GM21529 (cell line): ENCODE results near the gene PCNX2.
"Not testable (repeated sequence)": the region's sequence is repeated elsewhere in the genome, so short reads cannot be mapped to it uniquely, and the experiment has no call there.

ENCODE experiments used
- ATAC-seq: cut with Tn5 transposase; IDR thresholded peaks from one replicate; pipeline ENCODE4 v1.9.1; 2021; ENCODE audit not compliant: unreplicated experiment

PCNX2 gene

DNA sequence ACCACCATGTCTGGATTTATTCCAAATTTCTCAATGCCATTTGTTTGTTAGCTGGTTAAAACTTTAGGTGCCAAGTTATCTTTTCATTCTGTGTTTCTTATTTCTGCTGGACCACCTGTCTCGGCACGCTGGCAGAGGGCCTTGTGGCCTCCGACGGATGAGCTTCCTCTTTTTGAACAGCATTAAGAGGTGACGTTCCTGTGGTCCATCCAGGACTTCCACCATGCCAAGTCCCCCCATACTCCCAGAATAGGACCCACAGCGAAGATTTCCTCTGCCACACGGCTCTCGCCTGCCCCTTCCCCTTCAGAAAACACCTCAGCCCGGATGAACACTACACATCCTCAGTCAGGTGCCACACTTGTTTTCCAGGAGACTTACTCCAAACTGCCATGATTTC is 271.3 kb downstream of the PCNX2 start:
- ATAC-seq = no peak

DNA sequence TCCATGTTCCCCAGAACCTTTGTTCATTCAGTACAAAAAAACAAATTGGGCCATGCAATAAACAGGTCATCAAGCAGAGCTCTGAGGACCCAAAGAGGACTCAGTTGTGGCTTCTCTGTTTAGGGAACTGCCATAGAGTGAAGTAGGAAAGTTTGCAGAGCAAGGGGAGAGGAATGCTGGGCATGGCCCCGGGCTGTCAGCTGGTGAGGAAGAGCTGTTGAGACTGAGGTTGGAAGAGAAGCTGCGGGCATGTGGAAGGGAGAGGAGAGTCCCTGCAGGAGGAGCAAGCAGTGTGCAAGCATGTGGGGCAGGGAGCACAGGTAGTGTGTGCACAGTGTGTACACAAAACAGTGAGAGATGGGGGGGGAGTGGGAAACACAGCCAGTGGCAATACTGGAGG is 273.3 kb downstream of the PCNX2 start:
- no peak for ATAC-seq

- no peak for ATAC-seq
These were observed 275.1 kb downstream of the PCNX2 start for GRCh38 chr1:233020426-233020825.

- ATAC-seq = no peak
These were observed 275.7 kb downstream of the PCNX2 start for GRCh38 chr1:233019778-233020325.

DNA sequence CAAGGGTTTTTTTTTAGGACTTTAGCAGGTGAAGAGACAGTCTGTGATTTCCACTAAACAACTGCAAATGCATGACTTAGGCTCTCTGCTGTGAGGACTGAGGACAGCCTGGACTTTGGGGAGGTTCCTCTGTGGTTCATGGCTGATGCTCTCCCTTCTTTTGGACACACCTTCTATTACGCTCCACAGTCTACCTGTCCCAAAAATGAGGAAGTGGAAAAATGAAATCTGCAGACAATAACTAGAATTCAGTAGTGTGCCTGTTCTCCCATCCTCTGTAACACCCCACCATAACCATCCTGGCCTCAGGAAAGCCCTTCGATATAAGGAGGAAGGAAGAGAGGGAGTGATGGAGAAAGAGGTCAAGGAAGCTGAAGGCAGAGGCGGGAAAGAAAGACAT is 276.4 kb downstream of the PCNX2 start:
- no peak for ATAC-seq

DNA sequence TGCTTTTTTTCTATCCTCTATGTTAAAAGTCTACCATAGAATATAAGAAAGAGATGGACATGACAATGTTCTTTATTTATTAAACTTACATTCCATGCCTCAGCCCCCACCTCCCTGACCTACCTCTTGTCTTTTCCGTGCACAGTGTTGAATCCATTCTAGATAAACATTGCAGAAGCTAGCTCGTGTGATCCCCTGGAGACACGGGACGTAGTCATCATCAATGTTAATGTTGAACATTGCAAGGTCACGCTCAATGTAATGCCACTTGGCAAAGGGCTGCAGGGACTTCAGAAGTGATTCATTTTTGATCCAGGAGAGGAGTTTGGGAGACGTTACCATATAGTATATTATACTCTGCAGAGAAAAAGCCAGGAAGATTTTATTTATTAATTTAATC is 278.7 kb downstream of the PCNX2 start:
- no peak for ATAC-seq

- ATAC-seq = no peak
These were observed 279.6 kb downstream of the PCNX2 start for GRCh38 chr1:233015965-233016364.

- ATAC-seq = no peak
These were observed 283.5 kb downstream of the PCNX2 start for GRCh38 chr1:233012021-233012420.

GRCh38 chr1:233010146-233010545 is 285.4 kb downstream of the PCNX2 start:
- ATAC-seq = no peak

GRCh38 chr1:233006541-233006973 is 289.0 kb downstream of the PCNX2 start:
- ATAC-seq = no peak

GRCh38 chr1:233006108-233006507 is 289.4 kb downstream of the PCNX2 start:
- ATAC-seq = no peak

DNA sequence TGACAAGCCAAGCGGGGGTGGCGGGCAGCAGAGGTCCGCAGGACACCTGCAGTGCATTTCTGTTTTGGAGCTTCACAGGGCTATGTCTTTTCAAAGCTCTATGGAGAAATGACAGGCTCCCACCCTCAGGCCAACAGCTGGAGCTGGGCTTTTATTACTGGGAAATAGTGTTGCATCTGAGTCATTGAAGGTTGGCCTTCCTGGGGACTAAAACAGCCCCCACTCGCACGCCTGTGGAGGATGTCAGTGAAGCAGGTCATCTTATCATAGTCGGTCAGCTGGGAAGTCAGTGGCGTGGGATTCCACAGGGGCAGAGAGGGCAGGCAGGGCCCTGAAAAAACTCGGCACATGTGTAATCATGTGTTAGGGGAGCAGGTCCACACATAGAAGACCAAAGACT is 289.8 kb downstream of the PCNX2 start:
- ATAC-seq = no peak

DNA sequence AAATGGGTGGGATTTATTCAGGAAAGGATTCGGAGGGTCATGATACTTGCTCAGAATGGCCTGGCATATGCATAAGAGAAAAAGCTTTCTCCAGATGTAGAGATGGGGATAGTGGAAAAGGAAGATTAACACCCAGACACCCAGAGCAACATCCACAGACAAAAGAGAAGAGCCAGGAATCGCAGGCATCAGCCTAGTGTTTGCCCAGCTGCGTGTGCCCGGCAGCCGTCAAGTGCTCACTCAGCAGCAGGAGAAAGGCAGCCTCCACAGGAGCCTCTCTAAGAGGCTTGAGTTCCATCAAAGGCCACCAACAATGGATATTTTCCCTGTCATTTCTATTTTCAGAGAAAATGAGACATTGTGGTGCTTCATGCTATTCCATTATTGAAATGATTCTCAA is 290.4 kb downstream of the PCNX2 start:
- no peak for ATAC-seq

- ATAC-seq = no peak
These were observed 291.1 kb downstream of the PCNX2 start for GRCh38 chr1:233004451-233004850.

DNA sequence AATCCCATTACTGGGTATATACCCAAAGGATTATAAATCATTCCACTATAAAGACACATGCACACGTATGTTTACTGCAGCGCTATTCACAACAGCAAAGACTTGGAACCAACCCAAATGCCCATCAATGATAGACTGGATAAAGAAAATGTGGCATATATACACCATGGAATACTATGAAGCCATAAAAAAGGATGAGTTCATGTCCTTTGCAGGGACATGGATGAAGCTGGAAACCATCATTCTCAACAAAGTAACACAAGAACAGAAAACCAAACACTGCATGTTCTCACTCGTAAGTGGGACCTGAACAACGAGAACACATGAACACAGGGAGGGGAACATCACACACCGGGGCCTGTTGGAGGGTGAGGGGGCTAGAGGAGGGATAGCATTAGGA is 291.9 kb downstream of the PCNX2 start:
- not testable (repeated sequence) for ATAC-seq

GRCh38 chr1:232999956-233000625 is 295.4 kb downstream of the PCNX2 start:
- no peak for ATAC-seq

DNA sequence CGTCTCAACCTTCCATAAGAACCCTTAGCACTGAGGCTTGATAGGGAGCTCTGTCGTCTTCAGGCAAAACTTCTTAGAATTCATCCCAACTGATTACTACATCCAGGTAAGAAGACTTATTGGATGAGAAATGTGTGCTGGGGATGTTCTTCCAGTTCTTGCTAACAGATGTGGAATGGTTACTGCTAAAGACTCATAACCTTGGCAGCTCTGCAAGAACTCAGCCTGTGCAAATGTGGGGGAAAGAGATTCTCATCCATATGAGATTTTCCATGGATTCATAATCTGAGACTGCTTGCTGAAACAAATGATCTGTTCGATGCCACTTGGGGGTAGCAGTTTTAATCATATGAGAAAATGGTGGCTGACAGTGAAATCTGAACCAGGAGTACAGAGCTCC is 296.9 kb downstream of the PCNX2 start:
- ATAC-seq = no peak

- ATAC-seq = no peak
These were observed 297.4 kb downstream of the PCNX2 start for GRCh38 chr1:232998138-232998537.

DNA sequence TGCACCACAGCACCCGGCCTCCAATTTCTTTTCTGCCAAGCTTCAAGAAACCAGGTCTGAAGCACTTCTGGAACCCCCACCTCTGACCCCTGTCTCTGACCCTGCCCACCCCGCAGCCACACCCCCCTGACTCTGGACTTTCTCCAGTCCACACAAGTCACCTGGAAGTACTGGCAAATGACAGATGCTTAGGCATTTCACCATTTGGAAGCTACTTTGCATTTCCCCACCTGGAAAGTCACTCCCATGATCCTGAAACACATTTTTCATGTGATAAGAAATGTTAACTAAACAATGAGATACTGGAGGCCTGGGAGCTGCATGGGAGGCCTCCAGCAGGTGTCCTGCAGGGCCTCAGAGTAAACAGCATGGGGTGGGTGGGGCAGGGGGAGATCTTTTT is 299.4 kb downstream of the PCNX2 start:
- ATAC-seq = no peak

GRCh38 chr1:232995189-232995588 is 300.3 kb downstream of the PCNX2 start:
- ATAC-seq = no peak

DNA sequence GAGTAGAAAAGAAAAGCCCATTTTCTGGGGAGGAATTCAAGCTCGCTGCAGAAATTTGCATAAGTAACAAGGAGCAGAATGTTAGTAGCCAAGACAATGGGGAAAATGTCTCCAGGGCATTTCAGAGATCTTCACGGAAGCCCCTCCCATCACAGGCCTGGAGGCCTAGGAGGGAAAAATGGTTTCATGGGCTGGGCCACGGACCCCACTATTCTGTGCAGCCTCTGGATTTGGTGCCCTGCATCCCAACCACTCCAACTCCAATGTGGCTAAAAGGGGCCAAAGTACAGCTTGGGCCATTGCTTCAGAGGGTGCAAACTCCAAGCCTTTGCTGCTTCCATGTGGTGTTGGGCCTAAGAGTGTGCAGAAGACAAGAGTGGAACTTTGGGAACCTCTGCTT is 302.0 kb downstream of the PCNX2 start:
- no peak for ATAC-seq

DNA sequence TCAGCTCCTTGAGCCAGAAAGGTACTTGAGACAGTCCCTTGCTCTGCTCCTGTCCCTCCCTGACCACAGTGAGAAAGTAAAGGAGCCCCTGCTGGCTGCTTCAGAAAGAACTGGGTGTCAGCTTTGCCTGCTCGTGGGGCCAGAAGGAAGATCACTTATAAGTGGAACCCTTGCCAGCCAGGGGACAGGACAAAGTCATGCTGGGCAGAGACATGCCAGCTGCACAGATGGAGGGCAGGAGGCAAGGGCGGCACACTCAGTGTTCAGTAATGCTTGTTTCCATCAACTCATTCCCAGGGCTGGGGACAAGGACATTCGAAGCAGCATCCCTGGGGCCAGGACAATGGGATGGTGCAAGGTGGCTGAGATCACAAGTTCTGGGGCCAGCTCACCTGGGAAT is 303.3 kb downstream of the PCNX2 start:
- ATAC-seq = no peak

- no peak for ATAC-seq
These were observed 304.3 kb downstream of the PCNX2 start for GRCh38 chr1:232991238-232991637.
